GM12892 (cell line): ENCODE data around the gene FATE1.

Experiments used
- POLR2A ChIP-seq: IDR thresholded peaks from 2 replicates; pipeline ENCODE4 v1.6.1; 2011; ENCODE audit warnings: low read depth, low read length, control low read depth
- POLR2AphosphoS5 ChIP-seq: IDR thresholded peaks from 2 replicates; pipeline ENCODE4 v1.6.1; 2011; ENCODE audit warnings: low read depth, low read length, control low read depth
- TAF1 ChIP-seq: IDR thresholded peaks from 2 replicates; pipeline ENCODE4 v1.6.1; 2011; ENCODE audit warnings: low read depth, mild to moderate bottlenecking, control low read depth, low read length, borderline replicate concordance

- TF ChIP-seq POLR2A (no peak), POLR2AphosphoS5 (no peak), TAF1 (no peak)
Measured at GRCh38 chrX:151746502-151746901, 30.7 kb downstream of the FATE1 start.
